ENCODE data around the gene ARMCX6. TPM values are rescaled to one million over a fixed set of nuclear protein-coding genes. Genes with fewer than 3 reads are reported as not detected.

ARMCX6 gene
- total RNA-seq, 1 experiment from 2014 or later, result 32.2 TPM

DNA sequence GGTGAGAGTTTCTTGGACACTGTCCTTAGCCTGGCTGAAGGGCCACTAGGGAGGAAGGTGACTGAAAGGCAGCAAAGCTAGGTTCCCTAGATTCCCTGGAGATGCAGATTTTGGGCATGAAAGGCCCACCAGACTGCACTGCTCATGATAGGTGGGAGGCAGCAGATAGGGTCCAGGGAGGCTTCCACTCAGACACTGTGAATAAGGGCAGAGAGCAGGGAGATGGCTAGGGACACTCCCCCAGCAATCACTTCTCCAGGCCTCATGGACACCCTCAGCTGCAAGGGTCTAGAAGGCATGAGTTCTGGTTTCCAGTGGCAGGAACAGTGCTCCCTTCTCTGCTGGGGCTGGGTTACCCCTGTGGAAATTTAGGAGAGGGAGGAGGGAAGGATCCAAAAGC lies 21.8 kb upstream of the ARMCX6 start:
- Histone ChIP-seq H3K4me3 (replicated peaks in 1 of 2; ENCODE audit: low read depth in 1 of 2, low read length in 2 of 2) (no peak overlapping the region), H4K20me1 (ENCODE audit: insufficient read depth) (no peaks in the 10 kb centered on the region), H3K4me1 (ENCODE audit: control insufficient read depth in 1 of 2, insufficient read depth in 2 of 2, low read length in 2 of 2) (no peaks in the 10 kb centered on the region), H3K4me2 (ENCODE audit: low read length) (no peak overlapping the region), H2AFZ (ENCODE audit: low read depth, low read length, poor library complexity, severe bottlenecking) (no peak overlapping the region), H3K9me2 (ENCODE audit: insufficient read depth) (no peaks in the 10 kb centered on the region), H3K36me3 (ENCODE audit: control insufficient read depth in 1 of 2, insufficient read depth in 2 of 2, low read length in 2 of 2) (no peaks in the 10 kb centered on the region), H3K27ac (ENCODE audit: low read depth, low read length) (no peak overlapping the region), H3K27me3 (ENCODE audit: insufficient read depth, low read length) (no peaks in the 10 kb centered on the region), H3K79me2 (ENCODE audit: insufficient read depth, low read length) (no peaks in the 10 kb centered on the region), H3K9me3 (ENCODE audit: control insufficient read depth in 1 of 2, insufficient read depth in 1 of 2, low read depth in 1 of 2, low read length in 2 of 2) (no peaks in the 10 kb centered on the region), H3K9ac (ENCODE audit: low read length) (no peak overlapping the region)
- RAD21 ChIA-PET (ENCODE audit: low non-redundant PET in 1 of 2, low total read pairs in 2 of 2, uncharacterized antibody in 2 of 2, unreplicated experiment in 2 of 2), result no interaction called here
- CTCF ChIA-PET, result no interaction called here
- no peak for ATAC-seq
- intact Hi-C loops (cut with micrococcal nuclease), result no loop called here
- TF ChIP-seq CBX3 (IDR thresholded peaks at IDR 0.05; ENCODE audit: low read depth) (no peak), ZFX (IDR thresholded peaks at IDR 0.05) (no peak), EZH2phosphoT487 (IDR thresholded peaks at IDR 0.05; ENCODE audit: borderline replicate concordance) (no peak), EGR1 (IDR thresholded peaks at IDR 0.05; ENCODE audit: low read depth) (no peak), YY1 (IDR thresholded peaks at IDR 0.05; ENCODE audit: extremely low read depth, insufficient replicate concordance, low read depth, low read length) (no peak), SRF (IDR thresholded peaks at IDR 0.05; ENCODE audit: low read depth) (no peak), JUND (IDR thresholded peaks at IDR 0.05) (no peak), POLR2A (IDR thresholded peaks at IDR 0.05; ENCODE audit: borderline replicate concordance, extremely low read depth, insufficient read depth, insufficient read length) (no peak), POLR2AphosphoS5 (IDR thresholded peaks at IDR 0.05; ENCODE audit: low read depth, low read length) (no peak), TCF7L2 (IDR thresholded peaks at IDR 0.05; ENCODE audit: borderline replicate concordance, extremely low read depth, insufficient read depth, insufficient read length) (no peak), RAD21 (IDR thresholded peaks at IDR 0.05; ENCODE audit: low read depth) (no peak)
- TF ChIP-seq, protein P1, sequence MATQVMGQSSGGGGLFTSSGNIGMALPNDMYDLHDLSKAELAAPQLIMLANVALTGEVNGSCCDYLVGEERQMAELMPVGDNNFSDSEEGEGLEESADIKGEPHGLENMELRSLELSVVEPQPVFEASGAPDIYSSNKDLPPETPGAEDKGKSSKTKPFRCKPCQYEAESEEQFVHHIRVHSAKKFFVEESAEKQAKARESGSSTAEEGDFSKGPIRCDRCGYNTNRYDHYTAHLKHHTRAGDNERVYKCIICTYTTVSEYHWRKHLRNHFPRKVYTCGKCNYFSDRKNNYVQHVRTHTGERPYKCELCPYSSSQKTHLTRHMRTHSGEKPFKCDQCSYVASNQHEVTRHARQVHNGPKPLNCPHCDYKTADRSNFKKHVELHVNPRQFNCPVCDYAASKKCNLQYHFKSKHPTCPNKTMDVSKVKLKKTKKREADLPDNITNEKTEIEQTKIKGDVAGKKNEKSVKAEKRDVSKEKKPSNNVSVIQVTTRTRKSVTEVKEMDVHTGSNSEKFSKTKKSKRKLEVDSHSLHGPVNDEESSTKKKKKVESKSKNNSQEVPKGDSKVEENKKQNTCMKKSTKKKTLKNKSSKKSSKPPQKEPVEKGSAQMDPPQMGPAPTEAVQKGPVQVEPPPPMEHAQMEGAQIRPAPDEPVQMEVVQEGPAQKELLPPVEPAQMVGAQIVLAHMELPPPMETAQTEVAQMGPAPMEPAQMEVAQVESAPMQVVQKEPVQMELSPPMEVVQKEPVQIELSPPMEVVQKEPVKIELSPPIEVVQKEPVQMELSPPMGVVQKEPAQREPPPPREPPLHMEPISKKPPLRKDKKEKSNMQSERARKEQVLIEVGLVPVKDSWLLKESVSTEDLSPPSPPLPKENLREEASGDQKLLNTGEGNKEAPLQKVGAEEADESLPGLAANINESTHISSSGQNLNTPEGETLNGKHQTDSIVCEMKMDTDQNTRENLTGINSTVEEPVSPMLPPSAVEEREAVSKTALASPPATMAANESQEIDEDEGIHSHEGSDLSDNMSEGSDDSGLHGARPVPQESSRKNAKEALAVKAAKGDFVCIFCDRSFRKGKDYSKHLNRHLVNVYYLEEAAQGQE (IDR thresholded peaks at IDR 0.05; ENCODE audit: low read depth), result no peak
- TF ChIP-seq, protein P2, sequence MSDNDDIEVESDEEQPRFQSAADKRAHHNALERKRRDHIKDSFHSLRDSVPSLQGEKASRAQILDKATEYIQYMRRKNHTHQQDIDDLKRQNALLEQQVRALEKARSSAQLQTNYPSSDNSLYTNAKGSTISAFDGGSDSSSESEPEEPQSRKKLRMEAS (IDR thresholded peaks at IDR 0.05), result no peak
- TF ChIP-seq, protein P3, sequence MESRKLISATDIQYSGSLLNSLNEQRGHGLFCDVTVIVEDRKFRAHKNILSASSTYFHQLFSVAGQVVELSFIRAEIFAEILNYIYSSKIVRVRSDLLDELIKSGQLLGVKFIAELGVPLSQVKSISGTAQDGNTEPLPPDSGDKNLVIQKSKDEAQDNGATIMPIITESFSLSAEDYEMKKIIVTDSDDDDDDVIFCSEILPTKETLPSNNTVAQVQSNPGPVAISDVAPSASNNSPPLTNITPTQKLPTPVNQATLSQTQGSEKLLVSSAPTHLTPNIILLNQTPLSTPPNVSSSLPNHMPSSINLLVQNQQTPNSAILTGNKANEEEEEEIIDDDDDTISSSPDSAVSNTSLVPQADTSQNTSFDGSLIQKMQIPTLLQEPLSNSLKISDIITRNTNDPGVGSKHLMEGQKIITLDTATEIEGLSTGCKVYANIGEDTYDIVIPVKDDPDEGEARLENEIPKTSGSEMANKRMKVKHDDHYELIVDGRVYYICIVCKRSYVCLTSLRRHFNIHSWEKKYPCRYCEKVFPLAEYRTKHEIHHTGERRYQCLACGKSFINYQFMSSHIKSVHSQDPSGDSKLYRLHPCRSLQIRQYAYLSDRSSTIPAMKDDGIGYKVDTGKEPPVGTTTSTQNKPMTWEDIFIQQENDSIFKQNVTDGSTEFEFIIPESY (IDR thresholded peaks at IDR 0.05; ENCODE audit: extremely low read depth, insufficient replicate concordance, low read length), result no peak
- DNase-seq (ENCODE audit: low read depth, low spot score), result no peak
- BruUV-seq (replicated peaks), result TSS peak; percentile 16
- POLR2A ChIA-PET, result no interaction called here
